Neural progenitor cell (in vitro differentiated cells): ENCODE results near the gene C16orf74. TPM values are rescaled to one million over a fixed set of nuclear protein-coding genes. Genes with fewer than 3 reads are reported as not detected.

Experiments
- DNase-seq: peaks from one replicate; pipeline ENCODE4 v3.0.0-alpha.2; 2016; ENCODE audit warnings: low spot score
- H2AFZ ChIP-seq: fragments of 200-600 bp; sonication (generic); replicated peaks from 2 replicates; pipeline ENCODE4 v1.6.1; 2016; ENCODE audit warnings: antibody characterized with exemption
- H3F3A ChIP-seq: fragments of 200-600 bp; sonication (generic); 2 replicates; pipeline ENCODE4 v1.6.1; 2016; ENCODE audit warnings: antibody characterized with exemption, low read depth
- H3K27ac ChIP-seq: fragments of 200-600 bp; sonication (generic); 2 replicates; pipeline ENCODE4 v1.5.1; 2016; ENCODE audit warnings: mild to moderate bottlenecking
- H3K27me3 ChIP-seq: fragments of 200-600 bp; sonication (generic); 2 replicates; pipeline ENCODE4 v1.6.1; 2016; ENCODE audit warnings: mild to moderate bottlenecking, moderate library complexity
- H3K36me3 ChIP-seq: fragments of 200-600 bp; sonication (generic); 2 replicates; pipeline ENCODE4 v1.5.1; 2016
- H3K4me1 ChIP-seq: fragments of 200-600 bp; sonication (generic); 2 replicates; pipeline ENCODE4 v1.6.1; 2016; ENCODE audit warnings: mixed run types
- H3K4me2 ChIP-seq: fragments of 200-600 bp; sonication (generic); 2 replicates; pipeline ENCODE4 v1.6.1; 2016
- H3K4me3 ChIP-seq: fragments of 200-600 bp; sonication (generic); 2 replicates; pipeline ENCODE4 v1.5.1; 2016
- H3K79me2 ChIP-seq: fragments of 200-600 bp; sonication (generic); 2 replicates; pipeline ENCODE4 v1.6.1; 2016; ENCODE audit warnings: low read depth
- H3K9ac ChIP-seq: fragments of 200-600 bp; sonication (generic); 2 replicates; pipeline ENCODE4 v1.6.1; 2016
- H3K9me3 ChIP-seq: fragments of 200-600 bp; sonication (generic); 2 replicates; pipeline ENCODE4 v1.5.1; 2016; ENCODE audit warnings: low read depth
- H4K20me1 ChIP-seq: fragments of 200-600 bp; sonication (generic); 2 replicates; pipeline ENCODE4 v1.6.1; 2016; ENCODE audit warnings: low read depth
- H3K27ac Mint-ChIP-seq: 3 replicates; pipeline ENCODE4 v1.8.0; 2021; ENCODE audit warnings: mixed read lengths
- H3K27me3 Mint-ChIP-seq: 2 replicates; pipeline ENCODE4 v1.8.0; 2022; ENCODE audit warnings: low read depth, mild to moderate bottlenecking, inconsistent platforms, moderate library complexity, mixed read lengths; ENCODE audit not compliant: insufficient read depth
- H3K36me3 Mint-ChIP-seq: 3 replicates; pipeline ENCODE4 v1.8.0; 2021; ENCODE audit warnings: mixed read lengths
- H3K4me1 Mint-ChIP-seq: 3 replicates; pipeline ENCODE4 v1.8.0; 2021; ENCODE audit warnings: mixed read lengths
- H3K4me3 Mint-ChIP-seq: 3 replicates; pipeline ENCODE4 v1.8.0; 2021; ENCODE audit warnings: mild to moderate bottlenecking, moderate library complexity, mixed read lengths
- H3K9me3 Mint-ChIP-seq: 3 replicates; pipeline ENCODE4 v1.8.0; 2020; ENCODE audit warnings: mixed read lengths
- EZH2 ChIP-seq: fragments of 200-600 bp; sonication (generic); IDR thresholded peaks from 2 replicates; pipeline ENCODE4 v1.6.1; 2017; ENCODE audit warnings: antibody characterized with exemption, mild to moderate bottlenecking, moderate library complexity
- EZH2phosphoT487 ChIP-seq: fragments of 200-600 bp; sonication (generic); IDR thresholded peaks from 2 replicates; pipeline ENCODE4 v1.6.1; 2017; ENCODE audit warnings: antibody characterized with exemption
- microRNA counts: library from miRNA; unstranded; fragments of <30 nt; microRNA quantifications from one replicate; lab custom pipeline; 2016
- microRNA-seq: library from miRNA; unstranded; fragments of <30 nt; microRNA quantifications from one replicate; pipeline ENCODE4, GENCODE V29; 2016
- small RNA-seq: library from RNA; depleted of rRNA; stranded (forward); fragments of <200 nt; gene quantifications from one replicate; pipeline ENCODE3, GENCODE V24; 2015
- total RNA-seq: library from RNA; depleted of rRNA; stranded (reverse); fragments of >200 nt; gene quantifications from 2 replicates; pipeline ENCODE4 v1.2.3, GENCODE V29; 2015; ENCODE audit warnings: low replicate concordance
- TF ChIP-seq, protein P1 (sequence below): fragments of 200-600 bp; sonication (generic); IDR thresholded peaks from 2 replicates; pipeline ENCODE4 v1.5.1; 2017; ENCODE audit warnings: antibody characterized with exemption, mild to moderate bottlenecking

C16orf74 gene
- total RNA-seq, 1 donor from 2014 or later = not detected

DNA sequence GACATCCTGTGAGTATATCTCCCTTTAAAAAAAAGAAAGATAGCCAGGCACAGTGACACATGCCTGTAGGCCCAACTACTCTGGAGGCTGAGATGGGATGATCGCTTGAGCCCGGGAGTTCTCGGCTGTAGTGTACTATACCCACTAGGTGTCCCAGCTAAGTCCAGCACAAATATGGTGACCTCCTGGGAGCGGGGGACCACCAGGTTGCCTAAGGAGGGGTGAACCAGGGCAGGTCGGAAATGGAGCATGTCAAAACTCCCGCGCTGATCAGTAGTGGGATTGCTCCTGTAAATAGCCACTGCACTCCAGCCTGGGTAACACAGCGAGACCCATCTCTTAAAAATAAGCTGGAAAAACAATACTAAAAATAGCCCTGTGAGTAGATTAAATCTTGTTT lies 91.6 kb downstream of the C16orf74 start:
- Mint-ChIP-seq H3K27me3 (peaks cover 15% of the 10 kb centered on the region), H3K4me1 (peaks cover 31% of the 10 kb centered on the region), H3K9me3 (no peaks in the 10 kb centered on the region), H3K4me3 (peak overlapping the region; percentile 46), H3K27ac (no peak overlapping the region), H3K36me3 (peaks cover 28% of the 10 kb centered on the region)
- H3K9me3 ChIP-seq = no peaks in the 10 kb centered on the region
- H3K27me3 ChIP-seq = no peaks in the 10 kb centered on the region
- H3K4me2 ChIP-seq = no peak overlapping the region
- H4K20me1 ChIP-seq = peaks cover 14% of the 10 kb centered on the region
- H3K9ac ChIP-seq = no peak overlapping the region
- H3K27ac ChIP-seq = no peak overlapping the region
- TF ChIP-seq EZH2phosphoT487 = no peak
- no peak for TF ChIP-seq EZH2
- TF ChIP-seq, protein P1, sequence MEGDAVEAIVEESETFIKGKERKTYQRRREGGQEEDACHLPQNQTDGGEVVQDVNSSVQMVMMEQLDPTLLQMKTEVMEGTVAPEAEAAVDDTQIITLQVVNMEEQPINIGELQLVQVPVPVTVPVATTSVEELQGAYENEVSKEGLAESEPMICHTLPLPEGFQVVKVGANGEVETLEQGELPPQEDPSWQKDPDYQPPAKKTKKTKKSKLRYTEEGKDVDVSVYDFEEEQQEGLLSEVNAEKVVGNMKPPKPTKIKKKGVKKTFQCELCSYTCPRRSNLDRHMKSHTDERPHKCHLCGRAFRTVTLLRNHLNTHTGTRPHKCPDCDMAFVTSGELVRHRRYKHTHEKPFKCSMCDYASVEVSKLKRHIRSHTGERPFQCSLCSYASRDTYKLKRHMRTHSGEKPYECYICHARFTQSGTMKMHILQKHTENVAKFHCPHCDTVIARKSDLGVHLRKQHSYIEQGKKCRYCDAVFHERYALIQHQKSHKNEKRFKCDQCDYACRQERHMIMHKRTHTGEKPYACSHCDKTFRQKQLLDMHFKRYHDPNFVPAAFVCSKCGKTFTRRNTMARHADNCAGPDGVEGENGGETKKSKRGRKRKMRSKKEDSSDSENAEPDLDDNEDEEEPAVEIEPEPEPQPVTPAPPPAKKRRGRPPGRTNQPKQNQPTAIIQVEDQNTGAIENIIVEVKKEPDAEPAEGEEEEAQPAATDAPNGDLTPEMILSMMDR = no peak
- H2AFZ ChIP-seq = no peak overlapping the region
- peaks cover 33% of the 10 kb centered on the region for H3F3A ChIP-seq
- no peak for DNase-seq
- H3K4me3 ChIP-seq = no peak overlapping the region
- no peaks in the 10 kb centered on the region for H3K36me3 ChIP-seq
- H3K79me2 ChIP-seq = no peaks in the 10 kb centered on the region
- H3K4me1 ChIP-seq = peaks cover 27% of the 10 kb centered on the region

DNA sequence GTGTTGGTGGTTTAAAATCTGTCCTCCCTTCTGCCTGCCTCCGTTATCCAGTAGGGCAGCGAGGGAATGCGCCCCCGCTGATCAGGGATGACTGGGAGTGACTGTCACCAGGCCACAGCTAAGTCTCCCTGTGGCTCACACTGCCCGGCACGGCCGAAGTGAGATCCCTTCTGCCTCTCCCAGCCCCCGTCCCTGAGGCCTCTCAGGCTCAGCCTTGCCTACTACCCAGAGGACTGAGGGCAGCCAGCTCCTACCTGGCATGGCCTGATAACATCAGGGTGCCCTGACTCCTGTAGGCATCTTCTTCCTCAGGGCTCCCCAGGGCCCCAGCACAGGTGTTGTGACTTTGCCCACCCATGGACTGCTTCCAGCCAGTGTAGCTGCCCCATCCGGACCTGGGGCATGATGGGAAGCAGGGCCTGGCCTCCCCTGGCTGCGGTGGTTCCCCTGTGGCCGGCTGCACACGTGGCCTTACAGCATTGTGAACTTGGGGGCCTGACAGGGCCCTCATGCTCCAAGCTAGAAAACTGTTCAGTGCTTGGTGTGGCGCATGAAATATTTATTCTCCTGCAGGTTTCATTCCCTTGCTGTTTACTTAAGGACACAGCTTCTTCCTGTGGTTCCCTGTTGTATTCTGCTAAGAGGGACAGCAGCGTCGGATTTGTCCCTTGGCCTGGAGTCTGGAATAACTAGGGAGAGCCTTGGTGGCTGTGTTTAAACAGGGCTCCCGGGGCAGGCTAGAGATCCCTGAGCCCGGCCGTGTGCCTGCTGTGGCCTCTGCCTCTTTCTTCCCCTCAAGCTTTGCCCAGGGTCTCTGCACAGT lies 92.2 kb downstream of the C16orf74 start:
- Histone ChIP-seq H2AFZ (no peak overlapping the region), H3K4me2 (no peak overlapping the region), H4K20me1 (peaks cover 14% of the 10 kb centered on the region), H3K9me3 (no peaks in the 10 kb centered on the region), H3F3A (peaks cover 33% of the 10 kb centered on the region), H3K36me3 (no peaks in the 10 kb centered on the region), H3K79me2 (no peaks in the 10 kb centered on the region), H3K27ac (no peak overlapping the region), H3K4me3 (no peak overlapping the region), H3K27me3 (no peaks in the 10 kb centered on the region), H3K4me1 (peaks cover 27% of the 10 kb centered on the region), H3K9ac (no peak overlapping the region)
- Mint-ChIP-seq H3K4me3 (no peak overlapping the region), H3K9me3 (no peaks in the 10 kb centered on the region), H3K27ac (no peak overlapping the region), H3K27me3 (peaks cover 15% of the 10 kb centered on the region), H3K36me3 (peaks cover 22% of the 10 kb centered on the region), H3K4me1 (peaks cover 33% of the 10 kb centered on the region)
- no peak for DNase-seq
- TF ChIP-seq, protein P1 = no peak
- TF ChIP-seq EZH2 = no peak
- no peak for TF ChIP-seq EZH2phosphoT487

DNA sequence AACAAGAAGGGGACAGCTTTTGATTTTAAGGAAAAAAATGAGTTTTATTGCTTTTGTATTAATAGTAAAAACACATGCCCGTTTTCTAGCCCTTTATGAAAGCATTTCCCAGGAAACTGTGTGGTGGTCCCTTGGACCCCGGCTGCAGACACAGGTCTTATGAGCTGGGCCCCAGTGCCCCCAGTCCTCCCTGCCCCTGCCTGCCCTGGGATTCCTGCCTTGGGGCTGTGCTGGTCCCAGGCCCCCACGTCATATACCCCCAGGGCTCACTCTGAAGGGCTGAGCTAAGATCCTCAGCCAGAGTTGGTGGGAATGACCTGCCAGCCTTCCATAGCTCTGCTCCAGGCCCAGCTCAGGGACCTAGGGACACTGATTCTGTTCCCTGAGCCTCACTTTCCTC lies 92.9 kb downstream of the C16orf74 start:
- DNase-seq = no peak
- Mint-ChIP-seq H3K4me1 (peaks cover 30% of the 10 kb centered on the region), H3K4me3 (no peak overlapping the region), H3K27me3 (peaks cover 13% of the 10 kb centered on the region), H3K9me3 (no peaks in the 10 kb centered on the region), H3K36me3 (peaks cover 15% of the 10 kb centered on the region), H3K27ac (no peak overlapping the region)
- no peaks in the 10 kb centered on the region for H3K79me2 ChIP-seq
- H3K9me3 ChIP-seq = no peaks in the 10 kb centered on the region
- H3K36me3 ChIP-seq = no peaks in the 10 kb centered on the region
- H3K4me2 ChIP-seq = no peak overlapping the region
- H3K9ac ChIP-seq = no peak overlapping the region
- no peak overlapping the region for H2AFZ ChIP-seq
- H3F3A ChIP-seq = peaks cover 32% of the 10 kb centered on the region
- H3K27me3 ChIP-seq = no peaks in the 10 kb centered on the region
- peaks cover 25% of the 10 kb centered on the region for H3K4me1 ChIP-seq
- H4K20me1 ChIP-seq = peaks cover 14% of the 10 kb centered on the region
- H3K4me3 ChIP-seq = no peak overlapping the region
- H3K27ac ChIP-seq = no peak overlapping the region
- TF ChIP-seq EZH2 (no peak), EZH2phosphoT487 (no peak)
- TF ChIP-seq, protein P1 = no peak

MicroRNAs encoded within 50 kb of the gene (microRNA counts, 767-probe panel; counts per million panel counts)
- microRNA hsa-miR-1910 (lab: Ali Mortazavi, UCI) = 460 counts per million, percentile 90 among the panel's probes with 10 or more counts

Small RNAs within 50 kb of the gene (microRNA-seq; reads per million reads assigned to microRNA genes)
- not detected for gene MIR1910

Small RNAs within 50 kb of the gene (small RNA-seq; reads per million reads assigned to genes)
- gene RN7SL381P = not detected
- not detected for gene RNU1-103P

Other genes with a start within 250 kb of the C16orf74 start
- gene GSE1, start 137.8 kb downstream of the C16orf74 start, total RNA-seq = 7.7 and 20.4 TPM in 2 replicates
- 47.9 and 51.9 TPM in 2 replicates for gene GINS2, start 62.1 kb downstream of the C16orf74 start, total RNA-seq
- 25.1 and 38.7 TPM in 2 replicates for gene EMC8, start 48.4 kb upstream of the C16orf74 start, total RNA-seq
- 308 and 386 TPM in 2 replicates for gene COX4I1, start 48.6 kb upstream of the C16orf74 start, total RNA-seq
- gene IRF8, start 148.1 kb upstream of the C16orf74 start, total RNA-seq = 1.2 and 2.0 TPM in 2 replicates